ENCODE results near the gene GALNT17.

Gene GALNT17

DNA sequence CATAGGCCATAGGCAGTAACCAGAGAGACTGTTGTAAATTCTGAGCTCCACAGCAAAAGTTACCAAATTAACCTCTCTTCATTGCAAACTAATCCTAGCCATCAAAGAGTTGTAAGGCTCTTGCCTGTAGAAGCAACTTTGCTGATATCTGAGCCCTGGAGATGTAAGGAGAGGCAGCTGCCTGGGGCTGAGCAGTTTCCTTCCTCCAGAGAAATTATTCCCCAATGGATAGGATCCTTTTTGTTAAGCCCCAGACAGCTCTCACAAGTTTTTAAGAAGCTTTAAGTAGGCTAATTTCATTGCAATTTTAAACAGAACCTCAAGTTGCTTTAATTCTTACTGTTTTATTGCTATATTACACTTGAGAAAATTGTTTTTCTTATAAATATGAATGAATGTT is 211.1 kb downstream of the GALNT17 start:
- no peak for DNase-seq

DNA sequence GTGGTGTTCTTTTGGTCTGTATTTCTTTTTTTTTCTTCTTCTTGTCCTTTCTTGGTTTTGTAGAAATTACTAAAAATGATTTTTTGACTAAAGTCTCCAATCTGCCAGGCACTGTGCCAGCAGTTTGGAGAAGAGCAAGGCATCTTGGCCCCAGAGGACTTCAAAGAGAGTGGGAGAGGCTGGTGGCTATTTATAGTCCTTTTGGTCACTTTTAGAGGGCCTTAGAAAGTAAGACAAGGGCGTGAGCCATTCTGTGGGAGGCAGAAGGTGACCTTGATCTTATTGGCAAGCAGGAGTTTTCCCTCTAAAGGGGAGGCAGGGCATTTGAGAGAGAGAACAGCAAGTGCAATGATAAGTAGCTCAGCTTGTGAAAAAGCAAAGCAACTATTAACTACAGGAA is 211.9 kb downstream of the GALNT17 start:
- no peak for DNase-seq

DNA sequence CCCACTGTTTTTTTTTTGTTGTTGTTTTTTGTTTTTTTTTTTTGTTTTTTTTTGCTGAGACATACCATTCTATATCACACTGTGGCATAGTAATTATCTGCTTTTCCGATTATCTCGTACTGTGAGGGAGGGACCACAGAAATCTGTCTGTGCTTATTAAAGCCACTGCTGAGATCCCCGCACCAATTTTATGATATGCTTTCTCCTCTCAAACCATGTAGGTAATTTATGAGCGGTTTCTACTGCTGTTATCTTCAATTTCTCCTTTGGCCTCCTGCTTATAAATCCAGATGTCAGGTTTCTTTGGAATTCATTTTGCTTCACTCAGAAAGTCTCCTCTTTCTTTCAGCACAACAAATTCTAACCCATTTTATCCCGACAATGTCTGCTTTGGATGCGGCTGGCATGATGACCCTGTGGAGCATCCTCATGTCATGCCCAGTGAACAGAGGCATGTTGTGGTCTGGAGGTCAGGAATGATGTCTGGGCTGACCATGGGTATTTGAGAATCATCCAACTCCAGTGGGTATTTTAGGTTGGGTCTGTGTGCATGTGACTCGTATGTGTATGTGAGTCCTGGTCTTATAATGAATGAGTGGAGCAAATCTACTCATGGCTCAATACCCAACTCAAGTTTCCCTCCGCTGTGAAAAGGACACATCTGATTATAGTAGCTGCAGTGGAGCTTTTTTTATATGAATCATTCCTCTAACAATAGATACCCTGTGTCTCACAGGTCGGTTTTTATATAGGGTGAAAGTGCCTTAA is 213.4 kb downstream of the GALNT17 start:
- no peak for DNase-seq

DNA sequence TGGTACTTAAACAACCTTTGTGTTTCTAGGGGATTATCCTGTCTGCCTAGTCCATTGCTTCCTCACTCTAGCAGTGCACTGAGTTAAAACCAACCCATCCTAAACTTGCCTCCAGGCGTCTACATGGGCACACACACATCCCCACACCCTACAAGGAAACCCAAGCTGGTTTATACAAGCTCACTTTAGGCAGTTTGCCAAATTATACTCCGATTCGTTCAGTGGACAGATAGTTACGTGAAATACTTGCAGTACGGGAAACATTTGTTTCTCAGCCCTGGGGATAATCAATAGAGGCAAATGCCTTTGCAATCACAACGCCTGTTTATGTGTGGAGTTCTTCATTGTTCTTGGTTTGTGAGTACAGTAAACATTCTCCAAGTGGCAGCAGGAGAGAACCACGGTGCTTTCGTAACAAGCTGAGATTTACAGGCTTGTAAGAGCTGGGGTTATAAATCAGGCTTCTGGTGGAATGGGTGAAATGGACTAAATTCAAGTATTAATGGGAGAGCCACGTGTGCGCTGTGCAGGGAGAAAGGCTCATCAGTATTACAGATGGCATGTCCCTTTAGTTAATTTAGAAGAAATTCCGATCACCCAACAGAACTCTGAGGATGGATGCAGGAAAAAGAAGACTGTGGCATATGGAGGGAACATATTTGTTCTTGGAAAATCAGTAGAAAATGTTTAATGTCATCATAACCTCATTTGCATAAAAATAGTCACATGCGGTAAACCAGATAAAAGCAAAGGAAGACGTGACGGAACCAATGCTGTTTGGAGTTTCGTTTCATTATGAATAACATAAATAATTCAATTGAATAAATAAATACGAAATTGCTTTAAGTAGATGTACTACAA is 217.1 kb downstream of the GALNT17 start:
- DNase-seq: no peak

DNA sequence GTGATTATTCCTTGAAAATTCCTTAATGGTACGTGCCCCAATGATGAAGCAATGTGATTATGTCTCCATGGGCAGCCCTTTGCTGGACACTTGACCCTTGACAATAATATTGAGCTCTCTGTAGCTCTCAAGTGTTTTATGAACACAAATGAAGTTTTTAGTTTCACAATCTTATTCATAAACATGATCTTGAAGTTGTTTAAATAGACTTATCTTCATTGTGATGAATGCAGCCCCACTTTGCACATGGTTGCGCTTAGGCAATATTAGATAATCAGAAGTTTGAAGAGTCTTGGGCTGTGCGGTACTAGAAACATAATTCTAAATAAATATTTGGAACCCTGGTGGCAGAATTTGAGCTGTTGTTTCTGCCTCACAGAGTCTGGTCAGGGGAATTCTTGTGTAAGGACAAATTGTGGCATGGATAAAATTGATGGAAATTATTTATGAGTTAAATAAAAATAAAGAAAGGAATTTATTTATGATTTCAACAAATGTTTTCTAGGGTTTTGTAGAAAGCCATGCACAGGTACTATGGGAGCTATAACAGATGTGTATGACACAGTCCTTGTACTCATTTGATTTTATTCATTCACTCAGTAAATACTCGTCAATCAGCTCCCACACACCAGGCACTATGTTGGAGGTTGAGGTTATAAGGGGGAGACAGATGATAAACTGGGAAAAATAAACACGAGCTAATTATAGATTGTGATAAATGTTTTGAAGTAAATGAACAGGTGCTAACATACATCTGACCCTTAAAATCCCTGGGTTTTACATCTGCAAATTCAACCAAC is 217.9 kb downstream of the GALNT17 start:
- DNase-seq: no peak

DNA sequence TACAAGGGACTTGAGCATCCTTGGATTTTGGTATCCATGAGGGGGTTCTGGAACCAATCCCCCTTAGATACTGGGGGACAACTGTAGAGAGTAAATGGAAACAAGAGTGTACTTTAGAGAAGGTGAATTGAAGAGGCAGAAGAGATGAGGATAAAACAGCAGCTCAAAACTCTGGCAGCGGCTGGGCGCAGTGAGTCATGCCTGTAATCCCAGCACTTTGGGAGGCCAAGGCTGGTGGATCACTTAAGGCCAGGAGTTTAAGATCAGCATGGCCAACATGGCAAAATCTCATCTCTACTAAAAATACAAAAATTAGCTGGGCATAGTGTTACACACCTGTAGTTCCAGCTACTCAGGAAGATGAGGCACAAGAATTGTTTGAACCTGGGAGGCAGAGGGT is 218.7 kb downstream of the GALNT17 start:
- DNase-seq: no peak

DNA sequence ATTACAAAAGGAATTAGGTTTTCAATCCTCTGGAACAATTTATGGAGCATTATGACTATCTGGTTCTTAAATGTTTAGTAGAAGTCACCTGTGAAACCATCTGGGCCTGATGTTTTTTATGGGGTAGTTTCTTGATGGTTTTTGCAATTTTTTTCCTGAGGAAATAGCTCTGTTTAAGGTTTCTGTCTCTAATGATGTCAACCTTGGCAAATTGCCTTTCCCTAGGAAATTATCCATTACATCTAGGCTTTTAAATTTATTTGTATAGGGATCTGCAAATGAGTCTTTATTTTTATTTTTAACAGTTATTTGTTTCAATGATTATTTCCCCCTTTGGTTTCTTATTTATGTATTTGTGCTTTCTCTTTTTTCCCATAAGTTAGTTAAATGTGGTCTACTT is 222.8 kb downstream of the GALNT17 start:
- DNase-seq: no peak

DNA sequence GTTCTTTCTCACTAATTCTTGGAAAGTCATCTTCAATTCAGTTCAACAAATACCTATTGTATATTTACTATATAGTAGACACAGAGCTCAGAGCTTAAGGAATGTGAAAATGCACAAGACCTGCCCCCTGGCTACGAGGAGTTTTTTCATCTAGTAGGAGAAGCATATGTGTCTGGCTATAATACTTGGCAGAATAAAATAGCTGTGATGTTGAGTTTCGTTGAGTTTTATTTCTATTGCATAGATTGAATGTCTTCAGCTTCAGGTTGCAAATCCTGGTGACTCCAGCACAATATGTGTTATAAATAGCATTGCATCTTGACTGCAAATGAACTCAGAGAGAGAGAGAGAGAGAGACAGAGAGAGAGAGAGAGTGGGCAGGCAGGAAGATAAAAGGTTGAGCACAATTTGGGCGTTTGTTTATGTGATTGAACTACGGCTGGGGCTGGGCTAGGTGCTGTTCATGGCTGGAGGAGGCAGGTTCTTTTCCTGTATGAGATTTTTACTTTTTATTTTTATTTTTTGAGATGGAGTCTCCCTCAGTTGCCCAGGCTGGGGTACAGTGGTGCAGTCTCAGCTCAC is 229.6 kb downstream of the GALNT17 start:
- DNase-seq: no peak

DNA sequence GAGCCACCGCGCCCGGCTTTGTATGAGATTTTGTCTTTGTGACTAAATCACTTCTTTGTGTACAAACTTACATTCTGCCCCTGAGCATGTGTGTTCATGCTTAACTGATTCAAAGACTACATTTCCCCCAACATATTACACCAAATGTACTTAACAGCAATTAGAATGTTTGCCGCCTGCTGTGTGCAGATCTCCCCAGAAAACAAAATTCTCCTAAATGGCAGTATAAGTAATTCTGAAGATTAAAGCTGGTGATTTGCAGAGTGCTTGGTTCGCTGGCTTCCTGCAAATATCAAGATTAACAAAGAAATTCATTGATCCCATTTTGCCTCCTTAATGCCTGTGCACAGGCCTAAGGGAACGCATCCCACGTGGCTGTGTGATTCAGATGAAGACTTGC is 230.3 kb downstream of the GALNT17 start:
- no peak for DNase-seq

DNA sequence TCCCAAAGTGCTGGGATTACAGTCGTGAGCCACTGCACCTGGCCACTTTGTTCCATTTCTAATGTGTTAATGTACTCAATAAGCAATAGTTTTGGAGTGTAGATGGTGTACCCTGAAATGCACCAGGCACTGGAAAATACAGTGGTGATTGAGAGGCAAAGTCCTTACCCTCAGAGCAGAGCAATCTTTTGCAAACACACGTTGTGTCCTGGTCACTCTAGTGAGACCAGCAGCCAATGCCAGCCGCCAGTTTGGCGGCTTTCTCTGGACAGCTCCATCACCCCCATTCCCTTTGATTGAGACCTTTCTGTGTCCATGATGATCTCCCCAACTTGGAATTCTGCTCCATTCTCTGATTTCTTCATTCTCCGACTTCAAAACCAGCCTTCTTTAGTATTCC is 231.3 kb downstream of the GALNT17 start:
- DNase-seq: no peak

DNA sequence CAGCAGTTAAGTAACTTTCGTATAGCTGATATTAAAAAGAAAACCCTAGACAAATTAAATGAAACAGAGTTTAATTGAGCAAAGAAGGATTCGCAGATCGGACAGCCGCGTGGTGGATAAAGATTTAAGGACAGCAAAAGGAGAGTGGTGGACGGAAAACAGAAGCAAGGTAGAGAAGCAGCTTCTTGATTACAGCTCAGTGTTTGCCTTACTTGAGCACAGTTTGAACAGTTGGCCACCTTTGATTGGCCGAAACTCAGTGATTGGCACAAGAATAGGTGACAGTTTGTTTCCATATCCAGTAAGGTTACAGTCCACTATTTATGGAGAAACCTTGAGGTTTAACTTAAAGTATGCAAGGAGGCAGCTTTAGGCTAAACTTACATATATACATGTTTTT is 231.7 kb downstream of the GALNT17 start:
- DNase-seq: no peak

DNA sequence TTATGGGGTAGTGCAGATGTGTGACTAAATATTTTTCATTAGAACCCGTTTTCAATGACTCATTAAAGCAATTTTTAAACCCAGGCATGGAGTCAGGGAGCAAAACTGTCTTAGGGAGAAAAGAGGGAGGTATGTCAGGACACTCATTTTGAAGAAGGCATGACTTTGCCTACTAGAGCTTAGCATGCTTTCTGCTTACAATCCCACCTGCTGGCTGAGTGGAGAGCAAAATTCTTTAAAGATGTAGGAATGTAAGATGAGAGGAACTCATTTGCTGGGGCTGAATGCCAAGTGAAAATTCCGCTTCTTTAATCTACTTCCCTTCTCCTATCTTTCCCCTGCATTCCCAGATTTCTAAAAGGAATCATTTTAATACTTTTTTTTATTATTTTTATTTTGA is 232.6 kb downstream of the GALNT17 start:
- DNase-seq: no peak

DNA sequence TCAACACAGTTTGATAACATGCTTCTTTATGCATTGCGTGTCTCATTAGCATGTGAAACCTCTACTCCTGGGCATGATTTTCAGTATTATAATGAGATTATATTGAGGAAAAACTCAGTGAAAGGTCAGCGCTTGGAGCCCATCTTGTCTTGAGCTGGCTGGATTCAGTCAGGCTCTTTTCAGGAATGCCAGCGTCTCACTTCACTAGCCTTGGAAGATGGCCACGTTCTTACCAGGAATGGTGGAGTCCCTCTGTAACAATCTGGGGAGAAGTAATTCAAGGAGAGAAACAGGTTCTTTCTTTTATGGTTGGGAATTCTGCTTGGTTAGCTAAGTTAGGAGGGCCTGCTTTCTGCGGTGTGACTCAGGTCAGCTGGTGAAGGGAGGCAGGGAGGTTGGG is 241.0 kb downstream of the GALNT17 start:
- no peak for DNase-seq

DNA sequence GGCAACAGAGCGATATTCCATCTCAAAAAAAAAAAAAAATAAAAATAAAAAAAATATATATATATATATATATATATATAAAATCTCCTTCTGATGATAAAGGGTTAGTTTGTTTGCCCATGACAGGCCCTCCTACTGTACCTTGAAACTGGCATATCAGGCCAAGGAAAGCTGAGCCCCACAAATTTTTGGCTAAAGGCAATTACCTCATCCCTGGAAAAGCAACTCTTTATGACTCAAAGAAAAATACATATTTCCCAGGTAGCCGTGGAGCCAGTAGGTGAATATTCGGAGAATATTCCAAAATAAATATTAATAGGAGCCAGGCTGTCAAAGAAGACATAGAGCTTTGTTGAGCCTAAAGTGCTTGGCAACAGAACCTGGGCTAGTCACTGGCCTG is 245.1 kb downstream of the GALNT17 start:
- DNase-seq: no peak

DNA sequence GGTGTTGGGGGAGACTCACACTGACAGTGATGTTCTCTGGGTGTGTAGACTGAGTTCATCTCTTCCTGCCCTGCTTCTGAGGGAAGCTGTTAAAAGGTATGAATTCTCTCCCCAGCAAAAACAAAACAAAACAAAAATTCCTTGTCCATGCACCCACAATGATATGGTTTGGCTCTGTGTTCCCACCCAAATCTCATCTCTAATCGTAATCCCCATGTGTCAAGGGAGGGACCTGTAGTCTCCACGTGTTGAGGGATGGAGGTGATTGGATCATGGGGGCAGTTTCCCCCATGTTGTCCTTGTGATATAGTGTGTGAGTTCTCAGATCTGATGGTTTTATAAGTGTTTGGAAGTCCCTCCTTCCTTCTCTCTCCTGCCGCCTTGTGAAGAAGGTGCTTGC is 245.5 kb downstream of the GALNT17 start:
- DNase-seq: no peak

DNA sequence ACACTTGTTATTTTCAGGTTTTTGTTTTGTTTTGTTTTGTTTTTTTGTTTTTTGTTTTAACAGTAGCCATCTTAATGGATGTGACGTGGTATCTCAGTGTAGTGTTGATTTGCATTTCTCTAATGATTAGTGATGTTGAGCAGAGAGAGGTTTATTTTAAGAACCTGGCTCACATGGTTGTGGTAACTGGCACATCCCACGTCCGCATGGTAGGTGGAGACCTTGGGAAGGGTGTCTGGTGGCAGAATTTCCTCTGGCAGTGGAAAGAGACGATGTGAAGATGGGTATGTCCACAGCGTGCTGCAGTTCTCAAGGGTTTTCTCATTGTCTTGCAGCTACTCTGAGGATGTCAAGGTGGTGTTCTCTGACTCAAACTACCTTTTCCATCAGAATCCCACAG is 252.2 kb downstream of the GALNT17 start:
- no peak for DNase-seq

DNA sequence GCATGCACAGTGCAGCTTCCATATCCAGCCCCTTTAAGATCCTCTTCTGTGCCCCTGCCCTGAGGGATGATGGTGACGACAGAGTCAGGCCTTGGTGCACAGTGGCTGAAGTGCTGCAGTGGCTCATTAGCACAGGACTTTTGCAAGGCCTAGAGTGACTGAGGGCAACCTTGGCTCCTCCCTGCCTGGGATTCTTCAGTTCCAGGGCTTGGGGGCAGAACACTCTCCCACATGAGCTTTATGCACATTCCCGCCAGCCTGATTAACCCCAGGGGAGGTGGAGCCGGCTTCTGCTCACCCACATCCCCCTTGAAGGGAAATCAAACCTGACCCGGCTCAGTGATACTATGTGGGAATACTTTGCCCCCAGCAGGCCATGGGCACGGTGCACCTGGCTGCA is 253.4 kb downstream of the GALNT17 start:
- no peak for DNase-seq

DNA sequence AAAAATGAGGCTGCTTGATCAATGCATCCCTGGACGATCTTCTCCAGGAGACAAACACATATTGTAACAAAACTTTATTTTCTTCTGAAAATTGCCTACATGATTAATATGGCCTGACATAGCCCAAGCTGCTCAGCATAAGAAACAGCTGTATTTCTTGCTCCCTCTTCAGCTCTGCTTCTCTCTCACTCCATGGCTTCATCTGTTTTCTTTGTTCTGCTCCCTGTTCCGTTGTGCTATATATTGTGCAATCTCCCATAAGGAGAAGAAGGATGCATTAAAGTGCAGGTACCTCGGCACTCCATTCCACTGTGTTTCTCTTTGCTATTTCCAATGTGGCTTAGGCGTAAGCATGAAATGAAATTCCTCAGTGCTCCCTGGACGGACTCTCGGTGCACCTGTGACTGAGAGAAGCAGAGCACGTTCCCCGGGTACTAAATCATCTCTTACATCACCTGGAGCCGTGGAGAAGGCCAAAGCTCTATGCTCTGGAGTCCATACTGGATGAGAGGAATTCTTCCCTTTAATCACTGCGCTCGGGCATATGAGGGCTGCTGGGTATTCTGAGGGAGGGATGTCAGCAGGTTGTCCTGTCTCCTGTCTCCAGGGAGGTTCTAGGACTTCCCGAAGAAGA is 254.3 kb downstream of the GALNT17 start:
- no peak for DNase-seq

DNA sequence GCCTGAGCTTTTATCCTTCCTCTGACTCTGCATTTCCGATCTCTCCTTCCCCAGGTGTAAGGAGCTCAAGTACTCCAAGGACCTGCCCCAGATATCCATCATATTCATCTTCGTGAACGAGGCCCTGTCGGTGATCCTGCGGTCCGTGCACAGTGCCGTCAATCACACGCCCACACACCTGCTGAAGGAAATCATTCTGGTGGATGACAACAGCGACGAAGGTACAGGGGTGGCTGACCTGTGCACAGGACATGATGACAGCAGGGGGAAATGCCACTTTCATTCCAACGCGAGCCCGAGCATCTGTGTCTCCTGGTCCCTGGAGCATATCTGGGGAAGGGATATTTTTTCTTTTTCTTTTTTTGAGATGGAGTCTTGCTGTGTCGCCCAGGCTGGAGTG is 256.2 kb downstream of the GALNT17 start:
- no peak for DNase-seq

DNA sequence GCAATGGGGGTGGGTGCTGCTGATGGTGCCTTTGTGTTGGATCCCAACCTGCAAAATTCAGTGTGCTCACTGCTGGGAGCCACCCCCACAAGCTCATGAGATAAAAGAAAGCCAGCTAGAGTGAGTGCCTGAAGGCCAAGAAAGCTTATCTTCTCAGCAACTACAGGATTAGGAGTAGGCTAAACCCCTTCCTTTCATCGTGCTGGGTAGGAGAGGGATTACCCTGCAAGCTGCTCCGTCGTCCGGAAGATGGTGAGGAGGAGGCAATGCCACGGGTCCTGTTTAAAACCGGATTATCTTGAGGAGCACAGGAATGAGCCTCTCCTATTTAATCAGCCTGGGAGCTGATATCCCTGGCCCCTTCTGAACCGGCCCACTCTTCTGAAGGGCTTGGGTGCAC is 258.0 kb downstream of the GALNT17 start:
- no peak for DNase-seq

DNA sequence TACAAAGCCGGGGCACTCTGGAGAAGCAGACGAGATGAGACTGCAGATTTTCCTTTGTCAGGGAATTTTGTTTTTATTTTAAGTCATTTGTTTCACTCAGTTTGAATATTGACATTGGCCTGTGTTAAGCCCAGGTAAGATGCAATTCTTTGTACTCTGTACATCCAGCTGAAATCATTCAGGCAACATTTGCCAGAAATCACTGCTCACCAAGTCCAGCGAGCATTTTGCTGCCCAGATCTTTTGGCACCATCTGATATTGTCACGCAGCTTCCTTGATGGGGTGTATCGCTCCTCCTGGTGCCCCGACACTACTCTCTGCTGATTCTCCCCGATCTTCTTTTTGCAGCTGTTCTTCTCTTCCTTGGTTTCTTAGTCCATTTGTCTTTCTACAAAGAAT is 261.7 kb downstream of the GALNT17 start:
- no peak for DNase-seq

DNA sequence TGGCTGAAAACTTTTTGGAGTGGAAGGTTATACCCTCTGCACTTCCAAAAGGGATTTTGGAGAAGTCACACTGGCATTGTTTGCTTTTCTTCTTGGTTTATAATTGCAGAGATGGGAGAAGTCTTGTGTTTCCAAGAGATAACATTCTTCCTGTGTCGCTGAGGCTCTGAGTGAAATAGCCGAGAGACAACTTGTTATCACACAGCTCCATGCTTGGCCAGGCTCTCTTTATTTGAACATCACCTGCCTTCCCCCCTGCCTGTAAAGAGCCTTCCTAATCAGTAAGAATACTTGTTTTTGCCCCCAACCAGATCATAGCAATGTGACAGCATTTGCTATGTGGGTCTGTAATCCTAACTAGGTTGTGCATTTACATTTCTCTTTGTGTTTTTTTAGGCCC is 270.7 kb downstream of the GALNT17 start:
- DNase-seq: no peak

All from OCI-M1 (cell line).